Natural killer cell (primary cell): ENCODE measurements around the gene CHST3. TPM values are rescaled to one million over a fixed set of nuclear protein-coding genes. Genes with fewer than 3 reads are reported as not detected.
"Not testable (repeated sequence)": the region's sequence is repeated elsewhere in the genome, so short reads cannot be mapped to it uniquely, and the experiment has no call there.

Experiments
- ATAC-seq, 3 donors: fragments of 150-1000 bp in 2 of 3; fragments of 200-7000 bp in 1 of 3; cut with Tn5 transposase; 1 replicate in 1 of 3; 2 replicates in 2 of 3; pipeline ENCODE4 v1.10.0; 2021; ENCODE audit warnings: mild to moderate bottlenecking in 2 of 3, moderate library complexity in 2 of 3
- DNase-seq, 2 donors: peaks; one replicate each; pipeline versions ENCODE4 v3.0.0 to v3.0.0-alpha.2; 2013 to 2021; ENCODE audit warnings: mixed read lengths in 1 of 2
- H3K27ac ChIP-seq: one replicate; pipeline ENCODE4 v1.5.1; 2013; ENCODE audit warnings: mild to moderate bottlenecking, low read length
- H3K27me3 ChIP-seq: one replicate; pipeline ENCODE4 v1.6.1; 2013; ENCODE audit warnings: low read length; ENCODE audit not compliant: control insufficient read depth, insufficient read depth
- H3K36me3 ChIP-seq: one replicate; pipeline ENCODE4 v1.6.1; 2013; ENCODE audit warnings: low read length; ENCODE audit not compliant: control insufficient read depth, insufficient read depth
- H3K4me1 ChIP-seq: one replicate; pipeline ENCODE4 v1.6.1; 2013; ENCODE audit warnings: low read length; ENCODE audit not compliant: control insufficient read depth, insufficient read depth
- H3K4me3 ChIP-seq: one replicate; pipeline ENCODE4 v1.5.1; 2013; ENCODE audit warnings: low read length
- H3K9me3 ChIP-seq: one replicate; pipeline ENCODE4 v1.6.1; 2013; ENCODE audit warnings: low read length; ENCODE audit not compliant: control insufficient read depth, insufficient read depth
- H3K27ac Mint-ChIP-seq, 2 donors: one replicate each; pipeline ENCODE4 v1.8.0; 2022; ENCODE audit warnings: mild to moderate bottlenecking in 2 of 2, mixed read lengths in 2 of 2, moderate library complexity in 1 of 2
- H3K27me3 Mint-ChIP-seq, 2 donors: one replicate each; pipeline ENCODE4 v1.8.0; 2022; ENCODE audit warnings: low read depth in 2 of 2, mixed read lengths in 2 of 2
- H3K36me3 Mint-ChIP-seq: one replicate; pipeline ENCODE4 v1.8.0; 2022; ENCODE audit warnings: mixed read lengths
- H3K4me1 Mint-ChIP-seq, 2 donors: one replicate each; pipeline ENCODE4 v1.8.0; 2022; ENCODE audit warnings: mixed read lengths in 2 of 2
- H3K4me3 Mint-ChIP-seq: one replicate; pipeline ENCODE4 v1.8.0; 2022; ENCODE audit warnings: mild to moderate bottlenecking, moderate library complexity, mixed read lengths
- H3K9me3 Mint-ChIP-seq, 2 donors: one replicate each; pipeline ENCODE4 v1.8.0; 2022; ENCODE audit warnings: mixed read lengths in 2 of 2
- WGBS: methylation state at CpG from one replicate; pipeline ENCODE4 v1.1.7; 2013; ENCODE audit warnings: missing lambda C conversion rate; ENCODE audit not compliant: insufficient coverage; 5-methylcytosine and 5-hydroxymethylcytosine counted together
- intact Hi-C: fragments of 100-400 bp; cut with micrococcal nuclease; formaldehyde crosslinking; loops from one replicate; pipeline ENCODE4 v1.14.2; 2022
- total RNA-seq, 4 donors: library from RNA; stranded (reverse); fragments of 120-200 nt in 1 of 4; gene quantifications; one replicate each; pipeline versions ENCODE4 v1.2.3 to v1.2.4, GENCODE V29; 2013 to 2022
- TF ChIP-seq, protein P1 (sequence below): fragments of 200-600 bp; IDR thresholded peaks from one replicate; pipeline ENCODE4 v1.8.0; 2022; ENCODE audit warnings: antibody characterized with exemption

Gene CHST3
- total RNA-seq, 3 donors from 2014 or later (not counting 1 experiment from before 2014, with no cell fraction given) = not detected

- Mint-ChIP-seq H3K27ac (no peak overlapping the region), H3K4me1 (peaks cover 0 to 5% of the 10 kb centered on the region in 2 donors), H3K9me3 (no peaks in the 10 kb centered on the region), H3K27me3 (peaks cover 0 to 3% of the 10 kb centered on the region in 2 donors), H3K36me3 (no peaks in the 10 kb centered on the region), H3K4me3 (no peak overlapping the region)
- no peak overlapping the region for H3K4me3 ChIP-seq
- peaks cover 4% of the 10 kb centered on the region for H3K4me1 ChIP-seq
- no peaks in the 10 kb centered on the region for H3K27me3 ChIP-seq
- WGBS = 70% methylated on average over 9 of the region's 9 CpGs
- DNase-seq (no peak), ATAC-seq (no peak)
- H3K36me3 ChIP-seq = no peaks in the 10 kb centered on the region
- TF ChIP-seq, protein P1, sequence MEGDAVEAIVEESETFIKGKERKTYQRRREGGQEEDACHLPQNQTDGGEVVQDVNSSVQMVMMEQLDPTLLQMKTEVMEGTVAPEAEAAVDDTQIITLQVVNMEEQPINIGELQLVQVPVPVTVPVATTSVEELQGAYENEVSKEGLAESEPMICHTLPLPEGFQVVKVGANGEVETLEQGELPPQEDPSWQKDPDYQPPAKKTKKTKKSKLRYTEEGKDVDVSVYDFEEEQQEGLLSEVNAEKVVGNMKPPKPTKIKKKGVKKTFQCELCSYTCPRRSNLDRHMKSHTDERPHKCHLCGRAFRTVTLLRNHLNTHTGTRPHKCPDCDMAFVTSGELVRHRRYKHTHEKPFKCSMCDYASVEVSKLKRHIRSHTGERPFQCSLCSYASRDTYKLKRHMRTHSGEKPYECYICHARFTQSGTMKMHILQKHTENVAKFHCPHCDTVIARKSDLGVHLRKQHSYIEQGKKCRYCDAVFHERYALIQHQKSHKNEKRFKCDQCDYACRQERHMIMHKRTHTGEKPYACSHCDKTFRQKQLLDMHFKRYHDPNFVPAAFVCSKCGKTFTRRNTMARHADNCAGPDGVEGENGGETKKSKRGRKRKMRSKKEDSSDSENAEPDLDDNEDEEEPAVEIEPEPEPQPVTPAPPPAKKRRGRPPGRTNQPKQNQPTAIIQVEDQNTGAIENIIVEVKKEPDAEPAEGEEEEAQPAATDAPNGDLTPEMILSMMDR = no peak
- no peaks in the 10 kb centered on the region for H3K9me3 ChIP-seq
- intact Hi-C loops = no loop called here
- H3K27ac ChIP-seq = no peak overlapping the region
These were observed 20.7 kb downstream of the CHST3 start for GRCh38 chr10:71984809-71985388.

DNA sequence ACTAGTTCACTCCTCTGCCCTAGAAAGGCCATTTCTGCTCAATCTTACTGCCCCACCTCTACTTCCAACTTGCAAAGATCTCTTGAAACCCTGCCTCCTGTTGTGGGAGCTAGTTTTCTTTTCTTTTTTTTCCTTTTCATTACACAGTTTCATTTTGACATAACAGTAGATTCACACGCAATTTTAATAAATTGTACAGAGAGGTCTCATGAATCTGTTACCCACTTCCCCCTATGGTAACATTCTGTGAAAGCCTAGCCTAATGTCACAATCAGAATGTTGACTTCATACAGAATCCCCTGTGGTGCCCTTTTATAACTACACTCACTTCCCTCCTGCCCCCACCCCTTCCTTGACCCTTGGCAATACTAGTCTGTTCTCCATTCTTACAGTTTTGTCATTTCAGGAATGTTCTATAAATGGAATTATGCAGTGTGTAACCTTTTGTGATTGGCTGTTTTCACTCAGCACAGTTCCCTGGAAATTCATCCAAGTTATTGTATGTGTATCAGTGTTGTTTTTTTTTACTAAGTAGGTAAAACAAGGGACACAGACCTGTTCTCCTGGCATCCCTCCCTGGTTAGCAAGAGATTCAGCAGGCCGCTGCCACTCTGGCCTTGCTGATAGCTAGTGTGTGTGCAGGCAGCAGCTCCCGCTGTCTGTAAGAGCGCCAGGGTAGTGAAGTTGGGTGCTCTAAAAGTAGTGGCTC lies 21.5 kb downstream of the CHST3 start:
- H3K27ac ChIP-seq = no peak overlapping the region
- no peak for ATAC-seq

GRCh38 chr10:71988895-71989294 lies 24.7 kb downstream of the CHST3 start:
- H3K4me3 Mint-ChIP-seq, H3K27me3 Mint-ChIP-seq, H3K36me3 Mint-ChIP-seq, ATAC-seq, H3K27ac Mint-ChIP-seq, DNase-seq, H3K4me3 ChIP-seq, H3K4me1 Mint-ChIP-seq, H3K27me3 ChIP-seq, intact Hi-C loops, H3K4me1 ChIP-seq, H3K27ac ChIP-seq, H3K9me3 Mint-ChIP-seq, H3K9me3 ChIP-seq, H3K36me3 ChIP-seq: not testable (repeated sequence)
- WGBS = 83% methylated on average over 5 of the region's 6 CpGs

More for the DNA sequence above, 21.5 kb downstream of the CHST3 start:
- H3K27me3 Mint-ChIP-seq = peaks cover 0 to 3% of the 10 kb centered on the region in 2 donors
- DNase-seq = no peak
- peaks cover 0 to 5% of the 10 kb centered on the region in 2 donors for H3K4me1 Mint-ChIP-seq
- TF ChIP-seq, protein P1 = no peak
- H3K9me3 ChIP-seq = no peaks in the 10 kb centered on the region
- no peaks in the 10 kb centered on the region for H3K9me3 Mint-ChIP-seq
- H3K36me3 Mint-ChIP-seq = no peaks in the 10 kb centered on the region
- no peak overlapping the region for H3K4me3 Mint-ChIP-seq
- peaks cover 4% of the 10 kb centered on the region for H3K4me1 ChIP-seq
- H3K4me3 ChIP-seq = no peak overlapping the region
- 70% methylated on average over 4 of the region's 4 CpGs for WGBS
- intact Hi-C loops = no loop called here
- H3K27me3 ChIP-seq = no peaks in the 10 kb centered on the region
- H3K27ac Mint-ChIP-seq = no peak overlapping the region
- H3K36me3 ChIP-seq = no peaks in the 10 kb centered on the region

DNA sequence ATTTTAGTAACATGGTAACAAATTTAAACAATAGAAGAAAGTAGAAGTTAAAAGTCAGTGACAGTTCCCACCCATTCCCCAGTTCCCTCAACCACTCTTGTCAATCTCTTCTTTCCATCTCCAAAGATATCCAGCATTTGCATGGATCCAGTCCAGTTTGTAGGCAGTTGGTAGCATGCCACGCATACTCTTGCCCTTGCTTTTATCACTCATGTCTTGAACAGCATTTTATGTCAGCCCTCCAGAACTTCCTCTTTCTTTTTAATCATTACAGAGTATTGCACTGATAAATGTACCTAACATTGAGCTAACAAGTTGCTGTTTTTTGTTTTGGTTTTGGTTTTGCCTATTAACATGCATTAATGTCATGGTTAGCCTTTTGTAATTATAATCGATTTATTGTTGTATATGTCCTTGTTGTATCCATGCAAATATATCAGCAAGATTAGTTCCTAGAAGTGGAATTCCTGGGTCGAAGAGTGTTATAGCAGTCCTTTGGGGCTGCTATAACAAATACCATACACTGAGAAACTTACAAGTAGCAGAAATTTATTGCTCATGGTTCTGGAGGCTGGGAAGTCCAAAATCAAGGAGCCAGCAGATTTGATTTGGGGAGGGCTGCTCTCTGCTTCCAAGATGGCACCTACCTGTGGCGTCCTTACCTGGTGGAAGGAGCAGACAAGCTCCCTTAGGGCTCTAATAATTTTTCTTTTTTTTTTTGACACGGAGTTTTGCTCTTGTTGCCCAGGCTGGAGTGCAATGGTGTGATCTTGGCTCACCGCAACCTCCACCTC lies 25.7 kb downstream of the CHST3 start:
- peaks cover 0 to 5% of the 10 kb centered on the region in 2 donors for H3K4me1 Mint-ChIP-seq
- DNase-seq = no peak
- Histone ChIP-seq H3K27me3 (no peaks in the 10 kb centered on the region), H3K9me3 (no peaks in the 10 kb centered on the region), H3K4me1 (peaks cover 3% of the 10 kb centered on the region), H3K4me3 (no peak overlapping the region), H3K27ac (no peak overlapping the region), H3K36me3 (no peaks in the 10 kb centered on the region)
- H3K27me3 Mint-ChIP-seq = peaks cover 0 to 6% of the 10 kb centered on the region in 2 donors
- no peak overlapping the region for H3K4me3 Mint-ChIP-seq
- TF ChIP-seq, protein P1 = no peak
- H3K27ac Mint-ChIP-seq = no peak overlapping the region
- intact Hi-C loops = no loop called here
- 78% methylated on average over 6 of the region's 6 CpGs for WGBS
- H3K36me3 Mint-ChIP-seq = no peaks in the 10 kb centered on the region
- ATAC-seq = no peak
- H3K9me3 Mint-ChIP-seq = no peaks in the 10 kb centered on the region
